LoVo (cell line): ENCODE data around the gene EFCAB11.

ENCODE experiments used
- DNase-seq: peaks from one replicate; pipeline ENCODE4 v3.0.0-alpha.2; 2016; ENCODE audit warnings: low spot score

Gene EFCAB11, protein sequence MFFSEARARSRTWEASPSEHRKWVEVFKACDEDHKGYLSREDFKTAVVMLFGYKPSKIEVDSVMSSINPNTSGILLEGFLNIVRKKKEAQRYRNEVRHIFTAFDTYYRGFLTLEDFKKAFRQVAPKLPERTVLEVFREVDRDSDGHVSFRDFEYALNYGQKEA

GRCh38 chr14:89954070-89955021 lies at the start of gene EFCAB11:
Gene EFCAB11, minus strand, starts transcription at chr14:89954730. Its CDS starts 70 bp downstream, at chr14:89954660.
- peak; percentile 98 for DNase-seq

DNA sequence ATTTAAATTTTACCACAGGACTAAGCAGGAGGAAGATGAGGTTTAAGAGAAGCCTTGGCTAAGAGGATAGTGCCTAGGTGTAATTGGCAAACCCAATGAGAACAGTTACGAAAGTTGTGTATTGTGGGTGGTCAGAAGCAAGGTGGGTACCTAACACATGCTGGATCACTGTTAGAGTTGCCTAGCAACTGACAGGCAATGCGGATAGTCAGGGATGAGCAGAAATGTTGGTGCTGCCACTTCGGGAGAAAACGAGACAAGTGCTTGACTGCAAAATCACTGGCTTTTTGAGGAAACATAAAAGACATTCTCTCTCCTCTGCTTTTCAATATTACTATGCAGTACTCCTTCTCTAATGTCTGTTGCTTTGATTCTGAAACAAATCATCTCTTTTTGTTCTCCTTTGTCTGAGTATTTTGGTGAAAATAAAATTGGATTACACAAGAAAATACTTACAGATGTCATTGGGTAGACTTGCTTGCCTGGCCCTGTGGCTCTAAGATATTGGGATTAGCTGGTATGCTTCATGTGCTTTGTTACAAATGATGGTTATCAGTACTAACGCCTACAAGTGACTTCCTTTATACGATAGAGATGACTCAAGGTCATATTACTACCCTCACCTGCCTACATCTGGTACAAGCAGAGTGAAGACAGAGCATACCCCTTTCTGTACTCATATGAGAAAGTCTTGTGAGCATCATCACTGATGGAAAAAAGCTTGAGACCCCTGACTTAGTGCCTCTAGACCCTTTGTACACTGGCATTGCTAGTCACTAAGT lies 49.2 kb upstream of the EFCAB11 start:
- no peak for DNase-seq

- no peak for DNase-seq
These were observed 46.4 kb upstream of the EFCAB11 start for GRCh38 chr14:90000935-90001334.

- no peak for DNase-seq
These were observed 42.4 kb upstream of the EFCAB11 start for GRCh38 chr14:89996963-89997362.

DNA sequence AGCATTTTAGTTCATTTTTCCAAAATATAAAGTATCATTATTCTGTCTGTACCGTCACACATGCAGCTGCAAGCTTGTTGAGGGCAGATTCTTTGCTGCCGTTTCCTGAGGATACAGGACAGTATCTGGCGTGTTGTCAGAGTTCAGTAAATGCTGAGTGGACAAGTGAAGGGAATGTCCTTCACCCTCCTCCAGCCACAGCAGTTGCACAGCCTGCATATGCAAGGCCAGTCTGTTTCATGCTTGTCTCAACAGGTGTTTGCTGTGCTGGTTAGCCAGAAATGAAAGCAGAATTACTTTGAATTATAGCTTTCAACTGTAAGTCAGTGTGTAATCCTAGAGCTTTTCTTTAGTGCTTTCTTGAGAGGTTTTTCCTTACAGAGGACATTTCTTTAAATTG lies 37.7 kb upstream of the EFCAB11 start:
- no peak for DNase-seq

GRCh38 chr14:89990623-89991275 lies 36.2 kb upstream of the EFCAB11 start:
- no peak for DNase-seq

GRCh38 chr14:89990218-89990617 lies 35.7 kb upstream of the EFCAB11 start:
- DNase-seq = no peak

DNA sequence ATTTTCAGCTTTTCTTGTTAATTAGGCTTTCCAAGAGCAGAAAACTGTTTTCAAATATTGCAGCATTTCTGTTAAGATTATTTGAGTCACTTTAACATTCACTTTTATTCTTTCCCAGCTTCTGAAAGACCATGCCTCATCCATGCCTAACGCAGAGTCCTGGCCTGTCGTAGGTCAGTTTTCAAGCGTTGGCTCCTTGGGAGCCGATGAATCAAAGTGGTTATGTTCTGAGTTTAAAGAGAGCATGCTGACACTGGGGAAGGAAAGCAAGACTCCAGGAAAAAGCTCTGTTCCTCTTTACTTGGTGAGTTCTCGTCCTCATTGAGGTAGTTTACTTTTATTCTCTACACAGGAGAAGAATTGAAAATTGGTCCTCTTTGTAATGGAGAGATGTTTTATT lies 34.3 kb upstream of the EFCAB11 start:
- DNase-seq = no peak

DNA sequence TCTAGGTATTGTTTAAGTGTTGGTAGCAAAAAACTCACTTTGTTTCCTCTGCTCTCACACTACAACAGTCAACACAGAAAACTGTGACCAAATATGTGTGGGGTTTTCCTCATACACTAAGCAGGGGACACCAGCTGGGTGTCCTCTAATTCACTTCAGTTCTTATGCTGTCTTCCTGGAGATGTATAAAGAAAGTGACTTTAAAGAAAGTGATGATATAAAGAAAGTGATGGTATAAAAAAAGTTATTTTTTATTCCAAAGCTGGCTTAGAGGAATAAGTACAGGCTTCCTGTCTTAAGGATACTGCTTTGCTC lies 32.6 kb upstream of the EFCAB11 start:
- no peak for DNase-seq

GRCh38 chr14:89986462-89987160 lies 32.1 kb upstream of the EFCAB11 start:
- no peak for DNase-seq

DNA sequence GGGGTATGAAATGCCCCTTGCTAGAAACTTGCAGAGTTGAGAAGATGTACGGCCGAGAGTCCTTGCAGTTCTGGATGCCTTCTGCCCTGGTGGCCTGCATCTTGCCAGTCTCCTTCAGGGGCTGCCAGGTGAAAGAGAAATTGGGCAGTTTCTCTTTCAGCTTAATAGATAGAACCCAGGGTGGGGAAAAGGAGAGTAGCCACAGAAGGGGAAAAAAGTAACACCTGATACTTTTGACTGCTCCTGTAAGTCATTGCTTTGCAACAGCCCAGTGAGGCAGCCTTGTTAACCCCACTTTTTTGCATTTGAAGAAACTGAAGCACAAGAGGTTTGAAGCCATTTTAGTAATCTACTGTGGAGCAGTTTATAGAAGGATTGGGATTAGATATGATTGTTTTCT lies 28.8 kb upstream of the EFCAB11 start:
- DNase-seq = no peak

DNA sequence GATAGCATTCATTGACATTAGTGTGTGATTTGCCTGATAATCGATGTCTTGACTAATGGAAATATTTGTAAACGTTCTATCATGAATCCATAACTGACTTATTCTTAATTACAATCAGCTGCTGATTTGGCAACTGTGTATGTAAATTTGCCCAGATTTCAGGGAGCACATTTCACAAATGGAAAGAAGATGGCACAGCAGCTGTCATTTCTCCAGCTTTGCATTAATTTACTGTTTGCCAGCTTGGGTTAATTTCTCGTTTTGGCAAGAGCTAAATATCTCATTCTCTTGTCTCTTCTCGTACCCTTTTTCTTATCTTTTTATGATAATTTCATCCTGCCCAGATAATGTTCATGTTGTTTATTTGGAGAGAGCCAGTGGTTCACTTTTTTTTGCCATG lies 24.1 kb upstream of the EFCAB11 start:
- no peak for DNase-seq

DNA sequence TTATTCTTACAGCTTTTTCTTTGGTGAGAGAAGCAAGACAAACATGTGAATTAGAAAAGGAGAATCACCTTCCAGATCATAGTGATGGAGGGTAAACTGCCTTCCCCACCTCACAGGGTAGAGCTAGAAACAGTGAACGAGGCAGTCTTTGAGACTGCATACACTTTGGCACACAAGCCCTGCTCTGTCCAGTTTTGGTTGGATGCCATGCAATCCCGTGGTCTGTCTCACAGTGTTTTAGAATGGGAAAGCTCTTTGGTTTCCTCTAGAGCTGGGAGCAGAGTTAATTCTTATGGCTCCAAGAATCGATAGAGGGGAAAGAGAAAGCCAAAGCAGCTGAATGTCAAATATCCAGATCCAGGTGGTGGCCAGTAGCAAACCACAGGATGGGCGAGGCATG lies 23.1 kb upstream of the EFCAB11 start:
- no peak for DNase-seq

DNA sequence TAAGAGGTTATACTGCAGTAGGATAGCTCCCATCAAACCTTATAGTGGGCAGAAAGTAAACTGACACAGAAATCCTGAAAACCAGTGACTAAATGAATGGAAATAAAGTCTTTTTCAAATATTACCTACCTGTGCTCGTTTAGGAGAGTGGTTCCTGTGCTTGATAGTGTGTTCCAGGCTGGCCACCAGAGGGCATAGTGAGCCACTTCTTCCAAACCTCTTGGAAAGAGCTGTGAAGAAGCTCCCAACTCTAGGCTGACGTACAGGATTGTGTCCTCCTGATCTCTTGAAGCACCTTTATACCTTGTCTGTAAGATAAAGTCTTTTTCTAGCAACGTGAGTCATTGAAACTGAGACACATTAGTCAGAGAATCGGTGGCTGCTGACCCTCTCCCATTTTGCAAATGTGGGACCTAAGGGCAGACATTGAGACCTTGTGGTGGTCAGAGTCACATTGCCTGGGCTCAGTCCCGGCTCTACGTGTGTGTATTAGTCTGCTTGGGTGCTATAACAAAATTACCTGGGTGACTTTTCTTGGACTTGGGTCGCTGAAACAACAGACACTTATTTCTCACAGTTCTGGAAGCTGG lies 18.8 kb upstream of the EFCAB11 start:
- DNase-seq = peak; percentile 56

GRCh38 chr14:89965839-89966238 lies 11.3 kb upstream of the EFCAB11 start:
- no peak for DNase-seq

DNA sequence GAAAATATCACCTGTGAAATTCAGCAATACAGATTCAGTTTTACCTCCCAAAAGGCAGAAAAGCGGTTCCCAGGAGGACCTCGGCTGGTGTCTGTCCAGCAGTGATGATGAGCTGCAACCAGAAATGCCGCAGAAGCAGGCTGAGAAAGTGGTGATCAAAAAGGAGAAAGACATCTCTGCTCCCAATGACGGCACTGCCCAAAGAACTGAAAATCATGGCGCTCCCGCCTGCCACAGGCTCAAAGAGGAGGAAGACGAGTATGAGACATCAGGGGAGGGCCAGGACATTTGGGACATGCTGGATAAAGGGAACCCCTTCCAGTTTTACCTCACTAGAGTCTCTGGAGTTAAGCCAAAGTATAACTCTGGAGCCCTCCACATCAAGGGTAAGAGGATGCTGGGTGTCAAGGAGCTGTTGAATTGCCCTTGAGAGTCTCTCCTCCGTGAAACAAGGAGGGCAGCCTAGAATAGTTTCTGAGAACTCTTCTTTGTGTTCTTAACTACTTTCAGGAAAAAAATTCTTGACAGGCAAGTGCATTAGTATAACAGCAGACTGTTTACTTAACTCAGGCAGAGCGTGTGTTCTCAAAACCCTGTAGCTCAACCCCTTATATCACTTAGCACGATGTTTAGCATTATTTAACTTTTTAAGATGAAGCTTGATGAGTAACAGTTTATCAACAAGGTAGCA lies 8.9 kb upstream of the EFCAB11 start:
- no peak for DNase-seq

- DNase-seq = no peak
These were observed 6.4 kb upstream of the EFCAB11 start for GRCh38 chr14:89960914-89961313.

- DNase-seq = no peak
These were observed 5.4 kb upstream of the EFCAB11 start for GRCh38 chr14:89959853-89960445.

DNA sequence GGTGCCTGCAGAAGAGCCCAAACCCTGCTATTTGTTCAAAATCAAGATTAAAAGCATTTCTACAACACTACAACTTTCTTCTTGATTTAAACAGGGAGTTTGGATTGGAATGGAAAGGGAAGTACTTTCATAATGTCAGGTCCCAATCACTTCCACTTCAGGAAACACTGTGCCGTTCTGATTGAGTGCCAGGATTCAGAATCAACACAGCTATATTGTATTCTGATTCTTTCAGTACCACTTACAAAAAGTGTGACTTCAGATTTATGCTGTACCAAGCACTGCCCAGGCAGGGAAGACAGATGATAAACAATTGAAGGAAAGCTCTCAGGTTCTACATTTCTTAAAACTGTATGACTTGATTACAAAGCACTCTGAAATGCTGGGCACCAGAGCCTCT lies 4.4 kb upstream of the EFCAB11 start:
- no peak for DNase-seq

DNA sequence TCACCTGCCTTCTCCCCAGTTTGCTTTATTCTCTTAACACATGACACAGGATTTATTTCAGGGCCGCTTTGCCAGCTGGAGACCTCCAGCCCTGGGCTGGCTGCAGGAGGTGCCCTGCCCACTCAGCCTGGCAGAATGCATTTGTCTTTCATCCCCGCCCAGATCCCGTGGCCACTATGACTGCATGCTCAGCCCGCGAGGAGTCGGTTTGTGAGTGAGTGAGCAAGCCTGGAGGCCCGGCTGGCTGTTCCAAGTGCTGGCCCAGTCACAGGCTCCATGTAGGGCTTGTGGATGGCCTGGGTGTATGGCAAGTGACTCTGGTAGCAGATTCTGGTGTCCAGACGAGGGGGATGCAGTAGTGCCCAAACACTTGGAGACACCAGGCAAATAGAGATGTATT lies 3.3 kb upstream of the EFCAB11 start:
- no peak for DNase-seq
